Activated naive CD4-positive, alpha-beta T cell (primary cell): Measurements from ENCODE around the gene HORMAD2.
"Not testable (repeated sequence)": the region's sequence is repeated elsewhere in the genome, so short reads cannot be mapped to it uniquely, and the experiment has no call there.

Experiments used
- DNase-seq, 4 experiments: peaks; one replicate each; lab custom pipeline; 2025; lab: John Stamatoyannopoulos, UW

The HORMAD2 gene

DNA sequence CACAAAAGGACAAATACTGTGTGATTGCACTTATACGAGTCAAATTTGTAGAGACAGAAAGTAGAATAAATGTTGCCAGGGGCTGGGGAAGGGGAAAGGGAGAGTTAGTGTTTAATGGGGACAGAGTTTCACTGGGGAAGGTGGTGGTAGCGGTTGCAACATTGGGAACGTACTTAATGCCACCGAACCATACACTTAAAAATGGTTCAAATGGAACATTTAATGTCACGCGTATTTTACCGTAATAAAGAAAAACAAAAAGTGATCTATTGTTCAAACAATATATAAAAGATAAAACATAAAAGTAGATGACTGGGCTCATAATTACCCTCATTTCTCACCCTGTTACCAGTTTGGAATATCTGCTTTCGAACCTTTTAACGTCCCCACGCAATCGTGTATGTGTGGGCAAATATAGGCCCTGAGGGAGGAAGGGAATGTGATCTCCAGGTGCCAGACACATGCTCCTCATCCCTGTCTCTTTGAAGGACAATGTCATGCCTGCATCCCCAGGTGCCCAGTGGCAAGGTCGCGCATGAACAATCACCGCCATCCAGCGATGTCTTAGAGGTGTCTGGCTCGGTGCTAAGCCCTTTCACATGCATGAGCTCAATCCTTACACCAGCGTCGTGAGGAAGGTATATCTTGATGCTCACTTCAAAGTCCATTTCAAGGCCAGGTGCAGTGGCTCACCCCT, 131.0 kb downstream of the HORMAD2 start:
- DNase-seq, result no peak

DNA sequence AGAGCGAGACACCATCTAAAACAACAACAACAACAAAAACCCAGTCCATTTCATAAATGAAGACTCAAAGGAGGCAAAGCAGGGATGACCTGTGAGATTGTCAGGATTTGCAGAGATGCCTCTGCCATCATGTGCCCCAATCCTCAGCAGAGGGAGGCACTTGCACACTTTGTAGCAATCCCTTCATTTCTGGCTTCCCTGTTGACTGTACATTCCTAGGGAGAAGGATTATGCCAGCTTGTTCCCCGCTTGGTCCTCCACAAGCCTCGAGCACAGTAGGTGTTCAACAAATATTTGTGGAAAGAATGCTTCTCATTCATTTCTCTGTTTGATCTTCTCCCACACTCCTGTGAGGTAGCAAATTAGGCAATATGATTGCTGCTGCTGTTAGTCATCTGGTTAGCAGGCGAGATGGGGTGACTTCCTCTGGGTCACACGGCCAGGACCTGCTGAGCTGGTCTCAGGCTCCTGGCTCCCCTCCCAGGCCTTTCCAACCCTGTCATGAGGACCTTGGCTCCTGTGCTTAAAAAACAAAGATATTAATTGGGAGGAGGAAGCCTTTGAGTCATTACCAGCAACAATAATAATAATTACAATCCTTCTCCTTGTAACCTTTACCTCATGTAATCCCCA, 132.2 kb downstream of the HORMAD2 start:
- no peak for DNase-seq

- DNase-seq, result no peak
Measured at GRCh38 chr22:30212996-30213441, 132.8 kb downstream of the HORMAD2 start.

DNA sequence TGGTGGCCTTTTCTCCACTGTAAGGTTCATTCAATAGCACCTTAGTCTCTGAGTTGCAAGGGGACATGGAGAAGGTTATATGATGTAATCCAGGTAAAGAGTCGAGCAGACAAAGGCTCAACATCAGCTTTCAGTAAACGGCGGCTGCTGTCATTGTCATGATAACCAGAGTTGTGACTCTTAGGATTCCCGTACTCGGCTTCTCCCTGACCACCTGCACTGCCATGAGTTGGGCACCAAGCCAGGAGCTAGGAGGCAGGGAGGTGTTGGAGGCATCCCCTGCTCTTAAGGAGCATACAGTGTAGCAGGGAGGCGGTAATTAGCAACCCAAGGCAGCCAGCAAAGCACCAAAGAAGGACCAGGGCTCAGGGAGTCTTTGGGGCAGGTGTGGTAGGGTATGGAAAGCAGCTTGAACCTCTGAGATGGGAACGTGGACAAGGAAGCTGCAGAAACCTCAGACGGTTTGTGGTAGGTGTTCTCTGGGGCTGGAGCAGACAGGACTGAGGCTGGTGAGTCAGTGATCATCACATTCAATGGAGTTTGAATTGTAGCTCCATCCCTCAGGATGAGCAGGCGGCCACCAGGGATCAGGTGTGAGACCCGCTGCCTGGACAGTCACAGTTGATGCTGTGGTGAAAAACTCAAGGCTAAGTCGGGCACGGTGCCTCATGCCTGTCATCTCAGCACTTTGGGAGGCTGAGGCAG, 134.6 kb downstream of the HORMAD2 start:
- DNase-seq, result no peak

- DNase-seq, result not testable (repeated sequence)
Measured at GRCh38 chr22:30216272-30216671, 136.0 kb downstream of the HORMAD2 start.

DNA sequence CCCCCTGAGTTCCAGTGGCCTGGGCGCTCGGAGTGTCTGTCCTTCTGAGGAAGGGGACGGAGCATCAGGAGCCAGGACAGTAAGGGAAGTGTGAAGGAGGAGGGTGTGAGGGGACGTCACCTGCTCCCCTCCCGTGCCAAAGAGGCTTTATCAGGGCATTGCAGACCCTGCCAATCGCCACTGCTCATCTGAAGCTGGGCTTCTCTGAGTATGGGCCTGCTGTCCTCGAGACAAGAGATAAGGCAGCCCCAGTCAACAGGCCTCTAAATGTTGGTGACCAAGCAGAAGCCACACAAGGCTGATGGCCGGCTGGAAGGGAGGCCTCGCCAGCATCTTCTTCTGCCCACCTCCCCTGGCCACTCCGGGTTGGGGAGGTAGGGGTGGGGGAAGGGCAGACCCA, 136.4 kb downstream of the HORMAD2 start:
- no peak for DNase-seq

GRCh38 chr22:30217698-30218560, 137.7 kb downstream of the HORMAD2 start:
- DNase-seq, result no peak

DNA sequence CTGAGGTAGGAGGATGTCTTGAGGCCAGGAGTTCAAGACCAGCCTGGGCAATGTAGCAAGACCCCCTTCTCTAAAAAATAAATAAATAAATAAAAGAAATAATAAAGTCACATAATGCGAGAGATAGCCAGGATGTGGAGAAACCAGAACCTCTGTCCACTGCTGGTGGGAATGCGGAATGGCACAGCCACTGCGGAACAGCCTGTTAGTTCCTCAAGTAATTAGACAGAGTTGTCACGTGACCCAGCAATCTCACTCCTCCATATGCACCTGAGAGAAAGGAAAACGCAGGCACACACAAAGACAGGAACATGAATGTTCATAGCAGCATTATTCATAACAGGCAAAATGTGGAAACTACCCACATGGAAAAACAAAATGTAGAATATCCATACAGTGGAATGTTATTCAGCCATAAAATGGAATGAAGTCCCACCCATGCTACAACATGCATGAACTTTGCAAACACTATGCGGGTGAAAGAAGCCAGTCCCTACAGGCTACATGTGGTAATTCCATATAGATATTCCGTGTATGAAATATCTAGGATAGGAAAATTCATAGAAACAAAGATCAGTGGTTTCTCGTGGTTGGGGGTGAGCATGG, 138.9 kb downstream of the HORMAD2 start:
- no peak for DNase-seq

DNA sequence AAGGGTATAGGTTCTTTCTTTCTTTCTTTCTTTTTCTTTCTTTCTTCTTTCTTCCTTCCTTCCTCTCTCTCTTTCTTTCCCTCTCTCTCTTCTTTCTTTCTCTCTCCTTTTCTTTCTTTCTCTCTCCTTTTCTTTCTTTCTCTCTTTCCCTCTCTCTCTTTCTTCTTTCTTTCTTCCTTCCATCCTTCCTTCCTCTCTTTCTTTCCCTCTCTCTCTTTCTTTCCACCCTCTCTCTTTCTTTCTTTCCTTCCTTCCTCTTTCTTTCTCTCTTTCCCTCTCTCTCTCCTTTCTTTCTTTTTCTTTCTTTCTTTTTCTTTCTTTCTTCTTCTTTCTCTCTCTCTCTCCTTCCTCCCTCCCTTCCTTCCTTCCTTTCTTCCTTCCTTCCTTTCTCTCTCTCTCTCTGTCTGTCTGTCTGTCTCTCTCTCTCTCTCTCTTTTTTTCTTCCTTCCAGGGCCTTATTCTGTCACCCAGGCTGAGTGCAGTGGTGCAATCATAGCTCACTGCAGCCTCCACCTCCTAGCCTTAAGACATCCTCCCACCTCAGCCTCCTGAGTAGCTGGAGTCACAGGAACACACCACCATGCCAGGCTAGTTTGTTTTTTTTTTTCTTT, 139.5 kb downstream of the HORMAD2 start:
- DNase-seq, result no peak

DNA sequence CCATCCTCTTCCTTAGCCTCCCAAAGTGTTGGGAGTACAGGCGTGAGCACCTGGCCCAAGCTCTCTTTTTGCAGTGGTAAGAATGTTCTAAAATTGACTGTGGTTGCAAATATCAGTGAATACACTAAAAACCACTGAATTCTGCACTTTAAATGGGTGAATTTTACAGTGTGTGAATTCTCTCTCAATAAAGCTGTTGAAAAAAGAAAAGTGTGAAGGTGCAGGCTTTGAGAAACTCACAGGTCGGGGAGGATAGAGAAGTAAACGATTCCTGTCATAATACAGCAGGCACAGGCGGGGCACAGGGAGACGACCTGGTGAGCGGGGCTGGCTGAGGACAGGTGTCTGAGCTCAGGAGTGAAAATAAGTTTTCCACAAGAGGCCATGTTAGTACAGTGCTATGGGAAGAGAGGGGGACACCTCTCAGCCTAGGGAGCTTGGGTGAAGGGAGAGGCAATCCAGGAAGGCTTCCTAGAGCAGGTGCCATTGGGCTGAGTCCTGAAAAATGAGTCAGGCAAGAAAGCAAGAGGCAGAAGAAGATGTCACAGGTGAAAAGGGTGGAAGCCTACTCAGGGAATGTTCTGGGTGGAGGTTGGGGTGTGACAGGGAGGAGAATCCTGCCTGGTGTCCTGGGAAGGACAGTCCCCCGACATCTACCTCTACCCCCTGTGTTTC, 140.2 kb downstream of the HORMAD2 start:
- DNase-seq, result no peak

DNA sequence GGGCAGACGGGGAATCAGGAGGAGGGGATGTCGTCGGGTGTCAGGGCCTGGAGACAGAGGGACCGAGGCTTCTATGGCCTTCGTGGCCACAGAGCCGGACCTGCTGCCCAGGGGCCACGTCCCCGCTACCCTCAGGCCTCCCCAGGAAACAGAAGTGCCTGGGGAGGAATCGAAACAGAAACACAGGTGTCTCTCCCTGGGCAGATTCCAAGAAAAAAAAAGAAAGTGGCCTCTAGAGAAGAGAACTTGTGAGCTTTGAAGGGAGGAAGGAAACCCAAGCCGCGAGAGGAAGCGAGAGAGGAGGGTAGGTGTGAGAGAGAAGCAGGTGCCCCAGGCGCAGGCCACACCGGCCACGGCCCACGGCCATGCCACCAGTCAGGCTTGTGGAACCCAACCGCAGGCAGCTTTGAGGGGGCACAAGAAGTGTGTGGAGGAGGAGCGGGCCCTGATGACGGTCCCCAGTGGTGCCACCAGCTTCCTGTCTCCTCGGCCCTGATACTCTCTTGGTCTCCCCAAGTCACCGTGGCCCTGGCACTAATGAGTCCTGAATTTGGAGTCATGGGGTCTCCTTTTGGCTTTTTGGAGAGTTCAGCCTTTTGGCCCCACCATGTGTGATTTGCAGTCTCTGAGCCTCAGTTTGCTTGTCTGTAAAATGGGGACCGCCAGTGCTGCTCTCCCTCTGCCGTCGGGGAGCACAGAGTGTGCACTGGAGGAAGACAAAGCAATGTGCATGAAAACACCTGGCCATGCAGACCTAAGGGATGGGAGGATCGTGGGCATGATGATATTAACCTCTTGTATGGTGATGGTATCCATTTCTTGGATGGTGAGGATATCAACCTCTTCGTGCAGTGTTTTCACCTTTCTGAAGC, 141.1 kb downstream of the HORMAD2 start:
- peak in 1 of 4 experiments; percentile 29 for DNase-seq

DNA sequence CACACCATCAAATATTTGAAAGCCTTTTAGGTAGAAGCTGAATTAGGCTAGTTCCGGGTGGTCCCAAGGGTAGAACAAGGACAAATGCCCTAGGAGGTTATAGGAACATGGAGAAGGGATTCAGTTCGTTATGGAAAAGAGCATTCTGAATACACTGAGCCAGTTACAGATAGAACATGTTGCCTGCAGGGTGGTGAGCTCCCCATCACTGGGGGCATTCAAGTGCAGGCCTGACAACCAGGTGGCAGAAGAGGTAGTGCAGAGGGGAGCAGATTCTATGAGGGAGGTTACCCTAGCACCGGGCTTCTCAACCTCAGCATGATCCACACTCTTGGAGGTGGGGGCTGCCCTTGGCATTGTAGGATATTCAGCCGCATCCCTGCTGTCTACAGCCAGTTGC, 142.1 kb downstream of the HORMAD2 start:
- DNase-seq, result no peak

DNA sequence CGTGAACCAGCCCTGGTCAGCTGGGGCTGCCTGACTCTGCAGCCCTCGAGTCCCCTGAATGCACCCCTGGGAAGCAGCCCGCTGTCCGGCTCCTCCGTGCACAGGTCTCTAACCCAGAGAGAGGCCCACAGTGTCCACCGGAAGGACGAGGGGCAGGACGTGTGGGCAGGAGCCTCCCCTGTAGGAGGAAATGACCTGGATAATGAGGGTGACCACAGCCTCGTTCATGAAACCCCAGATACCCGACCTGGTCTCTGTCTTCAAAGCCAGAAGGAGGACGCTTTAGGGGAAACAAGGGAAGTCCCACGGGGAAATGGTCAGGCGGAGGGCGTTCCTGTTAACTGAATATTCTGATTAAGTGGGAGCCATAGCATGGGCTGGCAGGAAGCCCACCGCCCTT, 143.0 kb downstream of the HORMAD2 start:
- no peak for DNase-seq

DNA sequence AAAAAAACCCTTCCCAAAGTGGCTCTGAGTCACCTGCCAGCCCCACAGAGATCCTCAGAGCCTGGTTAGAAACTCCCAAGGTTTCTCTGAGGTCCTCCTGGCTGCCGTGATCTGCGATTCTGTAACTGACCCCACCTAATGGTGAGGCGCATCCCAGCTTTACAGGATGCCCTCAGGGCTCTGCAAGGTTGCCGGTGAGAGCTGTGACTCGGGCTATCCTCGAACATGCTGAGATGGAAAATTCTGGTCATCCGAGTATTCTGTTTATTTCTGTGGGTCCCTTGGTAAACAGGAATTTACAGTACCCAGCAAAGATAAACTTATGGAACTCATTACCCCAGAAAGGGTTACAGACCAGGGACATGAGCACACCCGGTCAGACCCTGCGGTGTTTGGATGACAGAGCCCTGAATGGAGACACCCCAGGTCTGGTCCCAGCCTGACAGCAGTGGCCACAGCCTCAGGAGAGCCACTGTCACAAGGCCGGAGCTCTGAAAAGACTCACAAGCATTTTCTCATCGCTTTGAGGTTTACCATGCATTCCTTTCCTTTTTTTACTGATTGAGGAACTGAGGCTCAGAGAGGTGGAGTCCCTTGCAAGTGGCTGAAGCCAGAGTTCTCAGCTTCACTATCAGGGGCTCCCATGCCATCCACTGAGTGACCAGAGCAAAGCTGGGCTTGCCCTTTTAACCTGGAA, 144.0 kb downstream of the HORMAD2 start:
- DNase-seq, result no peak

DNA sequence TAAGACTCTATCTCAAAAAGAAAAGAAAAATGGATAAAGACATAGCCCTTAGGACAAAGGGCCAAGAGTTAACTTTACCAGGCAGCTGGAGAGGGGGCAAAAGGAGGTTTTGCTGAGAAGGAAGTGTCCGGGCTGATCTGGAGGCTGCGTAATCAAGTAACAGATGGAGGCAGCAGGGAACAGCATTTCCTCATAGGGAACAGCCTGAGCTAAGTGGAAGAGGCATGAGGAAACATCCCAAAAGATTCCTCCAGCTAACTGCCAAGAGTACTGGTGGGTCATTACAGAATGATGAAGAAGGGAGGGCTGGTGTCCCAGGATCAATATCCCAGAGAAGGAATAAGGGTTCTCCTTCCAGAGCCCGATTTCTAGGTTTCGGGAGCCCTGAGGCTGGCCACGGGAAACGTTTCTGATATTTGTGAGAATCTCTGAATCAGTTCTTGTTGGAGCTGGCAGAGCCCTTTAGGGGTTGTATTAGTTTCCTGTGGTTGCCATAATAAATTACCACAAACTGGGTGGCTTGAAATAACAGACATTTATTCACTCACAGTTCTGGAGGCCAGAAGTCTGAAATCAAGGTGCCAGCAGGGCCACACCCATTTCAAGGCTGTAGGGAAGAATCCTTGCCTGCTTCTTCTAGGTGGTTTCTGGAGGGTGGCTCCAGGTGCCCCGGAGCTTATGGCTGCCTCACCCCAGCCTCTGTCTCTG, 145.1 kb downstream of the HORMAD2 start:
- no peak for DNase-seq

- no peak for DNase-seq
Measured at GRCh38 chr22:30226192-30226832, 146.0 kb downstream of the HORMAD2 start.
